Natural killer cell (primary cell): ENCODE results near the gene MAP2K6. TPM values are rescaled to one million over a fixed set of nuclear protein-coding genes. Genes with fewer than 3 reads are reported as not detected.

ENCODE experiments used
- ATAC-seq, 3 donors: fragments of 150-1000 bp in 2 of 3; fragments of 200-7000 bp in 1 of 3; cut with Tn5 transposase; 1 replicate in 1 of 3; 2 replicates in 2 of 3; pipeline ENCODE4 v1.10.0; 2021; ENCODE audit warnings: mild to moderate bottlenecking in 2 of 3, moderate library complexity in 2 of 3
- DNase-seq, 2 donors: peaks; one replicate each; pipeline versions ENCODE4 v3.0.0 to v3.0.0-alpha.2; 2013 to 2021; ENCODE audit warnings: mixed read lengths in 1 of 2
- H3K27ac ChIP-seq: one replicate; pipeline ENCODE4 v1.5.1; 2013; ENCODE audit warnings: mild to moderate bottlenecking, low read length
- H3K27me3 ChIP-seq: one replicate; pipeline ENCODE4 v1.6.1; 2013; ENCODE audit warnings: low read length; ENCODE audit not compliant: control insufficient read depth, insufficient read depth
- H3K36me3 ChIP-seq: one replicate; pipeline ENCODE4 v1.6.1; 2013; ENCODE audit warnings: low read length; ENCODE audit not compliant: control insufficient read depth, insufficient read depth
- H3K4me1 ChIP-seq: one replicate; pipeline ENCODE4 v1.6.1; 2013; ENCODE audit warnings: low read length; ENCODE audit not compliant: control insufficient read depth, insufficient read depth
- H3K4me3 ChIP-seq: one replicate; pipeline ENCODE4 v1.5.1; 2013; ENCODE audit warnings: low read length
- H3K9me3 ChIP-seq: one replicate; pipeline ENCODE4 v1.6.1; 2013; ENCODE audit warnings: low read length; ENCODE audit not compliant: control insufficient read depth, insufficient read depth
- H3K27ac Mint-ChIP-seq, 2 donors: one replicate each; pipeline ENCODE4 v1.8.0; 2022; ENCODE audit warnings: mild to moderate bottlenecking in 2 of 2, mixed read lengths in 2 of 2, moderate library complexity in 1 of 2
- H3K27me3 Mint-ChIP-seq, 2 donors: one replicate each; pipeline ENCODE4 v1.8.0; 2022; ENCODE audit warnings: low read depth in 2 of 2, mixed read lengths in 2 of 2
- H3K36me3 Mint-ChIP-seq: one replicate; pipeline ENCODE4 v1.8.0; 2022; ENCODE audit warnings: mixed read lengths
- H3K4me1 Mint-ChIP-seq, 2 donors: one replicate each; pipeline ENCODE4 v1.8.0; 2022; ENCODE audit warnings: mixed read lengths in 2 of 2
- H3K4me3 Mint-ChIP-seq: one replicate; pipeline ENCODE4 v1.8.0; 2022; ENCODE audit warnings: mild to moderate bottlenecking, moderate library complexity, mixed read lengths
- H3K9me3 Mint-ChIP-seq, 2 donors: one replicate each; pipeline ENCODE4 v1.8.0; 2022; ENCODE audit warnings: mixed read lengths in 2 of 2
- WGBS: methylation state at CpG from one replicate; pipeline ENCODE4 v1.1.7; 2013; ENCODE audit warnings: missing lambda C conversion rate; ENCODE audit not compliant: insufficient coverage; 5-methylcytosine and 5-hydroxymethylcytosine counted together
- intact Hi-C: fragments of 100-400 bp; cut with micrococcal nuclease; formaldehyde crosslinking; loops from one replicate; pipeline ENCODE4 v1.14.2; 2022
- total RNA-seq, 4 donors: library from RNA; stranded (reverse); fragments of 120-200 nt in 1 of 4; gene quantifications; one replicate each; pipeline versions ENCODE4 v1.2.3 to v1.2.4, GENCODE V29; 2013 to 2022
- TF ChIP-seq, protein P1 (sequence below): fragments of 200-600 bp; IDR thresholded peaks from one replicate; pipeline ENCODE4 v1.8.0; 2022; ENCODE audit warnings: antibody characterized with exemption

The MAP2K6 gene
- total RNA-seq, 3 donors from 2014 or later (not counting 1 experiment from before 2014, with no cell fraction given) = 11.8 to 16.9 (median 14.0) TPM

DNA sequence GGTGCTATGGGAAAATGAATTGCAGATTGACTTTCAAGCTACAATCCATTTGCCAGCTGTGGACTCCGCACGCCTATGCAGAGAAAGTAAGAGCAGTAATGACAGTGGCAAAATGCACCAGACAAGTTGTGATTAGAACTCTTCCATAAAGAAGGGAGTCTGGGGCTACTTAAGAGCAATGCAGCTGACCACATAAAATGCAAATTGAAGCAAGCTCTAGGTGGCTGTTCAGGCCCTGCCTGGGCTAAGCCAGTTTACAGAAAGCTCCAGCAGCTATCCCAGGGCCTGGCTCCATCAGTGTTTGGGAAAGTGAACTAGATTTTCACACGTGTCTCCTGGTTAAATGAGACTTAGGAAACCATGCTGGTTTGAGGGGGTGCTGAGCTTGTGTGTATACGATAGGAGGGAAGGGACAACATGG, 2.2 kb upstream of the MAP2K6 start:
- ATAC-seq = no peak
- Histone ChIP-seq H3K36me3 (no peaks in the 10 kb centered on the region), H3K27ac (no peak overlapping the region), H3K4me1 (peaks cover 10% of the 10 kb centered on the region), H3K27me3 (no peaks in the 10 kb centered on the region), H3K4me3 (no peak overlapping the region), H3K9me3 (no peaks in the 10 kb centered on the region)
- no peak for DNase-seq
- no peak overlapping the region for H3K27ac Mint-ChIP-seq
- intact Hi-C loops = no loop called here
- H3K9me3 Mint-ChIP-seq = no peaks in the 10 kb centered on the region
- WGBS = 92% methylated on average over 4 of the region's 4 CpGs
- TF ChIP-seq, protein P1, sequence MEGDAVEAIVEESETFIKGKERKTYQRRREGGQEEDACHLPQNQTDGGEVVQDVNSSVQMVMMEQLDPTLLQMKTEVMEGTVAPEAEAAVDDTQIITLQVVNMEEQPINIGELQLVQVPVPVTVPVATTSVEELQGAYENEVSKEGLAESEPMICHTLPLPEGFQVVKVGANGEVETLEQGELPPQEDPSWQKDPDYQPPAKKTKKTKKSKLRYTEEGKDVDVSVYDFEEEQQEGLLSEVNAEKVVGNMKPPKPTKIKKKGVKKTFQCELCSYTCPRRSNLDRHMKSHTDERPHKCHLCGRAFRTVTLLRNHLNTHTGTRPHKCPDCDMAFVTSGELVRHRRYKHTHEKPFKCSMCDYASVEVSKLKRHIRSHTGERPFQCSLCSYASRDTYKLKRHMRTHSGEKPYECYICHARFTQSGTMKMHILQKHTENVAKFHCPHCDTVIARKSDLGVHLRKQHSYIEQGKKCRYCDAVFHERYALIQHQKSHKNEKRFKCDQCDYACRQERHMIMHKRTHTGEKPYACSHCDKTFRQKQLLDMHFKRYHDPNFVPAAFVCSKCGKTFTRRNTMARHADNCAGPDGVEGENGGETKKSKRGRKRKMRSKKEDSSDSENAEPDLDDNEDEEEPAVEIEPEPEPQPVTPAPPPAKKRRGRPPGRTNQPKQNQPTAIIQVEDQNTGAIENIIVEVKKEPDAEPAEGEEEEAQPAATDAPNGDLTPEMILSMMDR = no peak
- no peaks in the 10 kb centered on the region for H3K27me3 Mint-ChIP-seq
- peaks cover 0 to under 1% of the 10 kb centered on the region in 2 donors for H3K4me1 Mint-ChIP-seq
- H3K36me3 Mint-ChIP-seq = no peaks in the 10 kb centered on the region
- H3K4me3 Mint-ChIP-seq = no peak overlapping the region

DNA sequence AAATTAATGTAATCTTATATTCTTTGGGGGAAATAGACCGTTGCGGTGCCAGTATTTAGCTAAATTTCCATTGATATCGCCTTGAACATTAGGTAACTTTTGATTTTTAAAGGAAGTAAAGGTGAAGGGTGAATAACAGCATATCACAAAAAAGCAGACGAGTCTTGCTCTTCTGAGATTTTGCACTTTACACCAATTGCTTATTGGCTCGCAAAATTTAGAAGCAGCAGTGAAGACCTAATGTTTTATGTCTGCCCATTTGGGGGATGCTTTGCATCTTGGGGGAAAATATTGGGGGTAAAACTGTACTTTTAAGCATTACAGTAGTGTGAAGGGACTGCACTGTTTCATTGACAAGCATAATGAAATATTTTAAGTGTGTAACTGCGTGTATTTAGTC, 934 bp downstream of the MAP2K6 start:
- TF ChIP-seq, protein P1 = no peak
- 10% methylated on average over 6 of the region's 6 CpGs for WGBS
- Histone ChIP-seq H3K36me3 (no peaks in the 10 kb centered on the region), H3K27me3 (no peaks in the 10 kb centered on the region), H3K27ac (no peak overlapping the region), H3K4me3 (peak overlapping the region; percentile 65), H3K4me1 (peaks cover 10% of the 10 kb centered on the region), H3K9me3 (no peaks in the 10 kb centered on the region)
- no peaks in the 10 kb centered on the region for H3K36me3 Mint-ChIP-seq
- no peak overlapping the region for H3K27ac Mint-ChIP-seq
- DNase-seq (no peak), ATAC-seq (no peak)
- peaks cover 0 to 5% of the 10 kb centered on the region in 2 donors for H3K4me1 Mint-ChIP-seq
- no peaks in the 10 kb centered on the region for H3K9me3 Mint-ChIP-seq
- no peak overlapping the region for H3K4me3 Mint-ChIP-seq
- no peaks in the 10 kb centered on the region for H3K27me3 Mint-ChIP-seq
- intact Hi-C loops = no loop called here

DNA sequence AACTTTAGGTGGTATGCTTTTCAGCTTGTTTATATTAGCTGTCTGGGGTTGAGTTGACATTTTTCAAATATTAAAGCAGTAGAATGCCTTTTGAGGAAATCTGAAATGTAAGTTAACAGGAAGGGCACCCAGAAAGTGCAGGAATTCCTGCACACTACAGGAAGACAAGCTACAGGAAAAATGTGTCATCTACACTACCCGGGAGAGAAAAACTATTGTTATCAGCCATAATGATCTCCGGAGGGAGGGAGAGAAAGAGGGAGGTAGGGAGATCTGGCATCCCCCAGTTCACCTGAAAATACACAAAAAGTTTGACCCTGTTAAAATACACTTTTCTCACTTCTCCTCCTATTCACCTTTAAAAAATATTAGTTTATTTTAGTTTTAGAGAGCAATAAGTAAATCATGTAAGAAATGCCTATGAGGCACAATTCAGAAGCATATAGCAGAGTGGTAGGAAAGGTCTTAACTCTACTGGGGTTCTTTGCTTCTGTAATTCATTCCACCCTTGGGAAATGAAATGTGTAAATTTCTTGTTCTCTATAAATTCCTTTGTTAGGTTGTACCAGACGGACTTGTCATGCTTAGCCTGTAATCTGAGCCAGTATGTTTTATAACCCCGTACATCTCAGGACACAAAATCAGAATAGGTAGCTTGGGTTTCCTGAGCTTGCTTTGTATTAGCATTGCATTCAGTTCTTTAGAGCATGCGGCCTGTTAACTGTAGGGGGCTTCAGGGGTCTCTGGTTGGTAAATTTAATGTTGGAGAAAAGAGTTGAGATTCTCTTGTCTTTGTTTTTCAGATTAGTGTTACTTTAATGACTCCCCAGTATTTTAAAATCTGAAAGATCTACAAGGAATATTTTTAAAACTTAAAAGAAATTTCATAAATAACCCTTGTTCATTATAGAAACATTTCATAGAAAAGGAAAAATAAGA, 3.3 kb downstream of the MAP2K6 start:
- Histone ChIP-seq H3K4me3 (no peak overlapping the region), H3K9me3 (no peaks in the 10 kb centered on the region), H3K27ac (no peak overlapping the region), H3K36me3 (no peaks in the 10 kb centered on the region), H3K27me3 (no peaks in the 10 kb centered on the region), H3K4me1 (peaks cover 14% of the 10 kb centered on the region)
- 89% methylated on average over 3 of the region's 5 CpGs for WGBS
- Mint-ChIP-seq H3K36me3 (no peaks in the 10 kb centered on the region), H3K4me1 (peaks cover 0 to 5% of the 10 kb centered on the region in 2 donors), H3K4me3 (no peak overlapping the region), H3K27me3 (no peaks in the 10 kb centered on the region), H3K27ac (no peak overlapping the region), H3K9me3 (no peaks in the 10 kb centered on the region)
- TF ChIP-seq, protein P1 = no peak
- intact Hi-C loops = no loop called here
- DNase-seq (no peak), ATAC-seq (no peak)
